H9 (cell line): Measurements from ENCODE around the gene SNTG2. TPM values are rescaled to one million over a fixed set of nuclear protein-coding genes. Genes with fewer than 3 reads are reported as not detected.

Source experiments
- DNase-seq: peaks from one replicate; pipeline ENCODE4 v3.0.0-alpha.2; 2017
- H2AFZ ChIP-seq: one replicate; pipeline ENCODE4 v1.6.1; 2013; ENCODE audit warnings: mild to moderate bottlenecking, low read length, control low read depth, moderate library complexity
- H2AK5ac ChIP-seq: 2 replicates; pipeline ENCODE4 v1.6.1; 2013; ENCODE audit warnings: low read length, control low read depth, mixed read lengths; ENCODE audit not compliant: insufficient read length
- H2BK120ac ChIP-seq: one replicate; pipeline ENCODE4 v1.6.1; 2013; ENCODE audit warnings: low read depth, mild to moderate bottlenecking, low read length, control low read depth, inconsistent platforms; ENCODE audit not compliant: poor library complexity, severe bottlenecking
- H2BK12ac ChIP-seq: 2 replicates; pipeline ENCODE4 v1.6.1; 2013; ENCODE audit warnings: low read length, control low read depth, mixed read lengths, low read depth; ENCODE audit not compliant: insufficient read length
- H2BK15ac ChIP-seq: 2 replicates; pipeline ENCODE4 v1.6.1; 2013; ENCODE audit warnings: low read depth, low read length, control low read depth
- H2BK20ac ChIP-seq: one replicate; pipeline ENCODE4 v1.6.1; 2013; ENCODE audit warnings: low read depth, mild to moderate bottlenecking, low read length, control low read depth, inconsistent platforms; ENCODE audit not compliant: poor library complexity, severe bottlenecking
- H2BK5ac ChIP-seq: 2 replicates; pipeline ENCODE4 v1.6.1; 2013; ENCODE audit warnings: low read length, control low read depth, mixed read lengths; ENCODE audit not compliant: insufficient read length
- H3K14ac ChIP-seq: 2 replicates; pipeline ENCODE4 v1.6.1; 2013; ENCODE audit warnings: low read length, control low read depth; ENCODE audit not compliant: insufficient read depth
- H3K18ac ChIP-seq: 2 replicates; pipeline ENCODE4 v1.6.1; 2013; ENCODE audit warnings: low read depth, mild to moderate bottlenecking, mixed read lengths, low read length, control low read depth; ENCODE audit not compliant: insufficient read length
- H3K23ac ChIP-seq: 2 replicates; pipeline ENCODE4 v1.6.1; 2013; ENCODE audit warnings: low read length, control low read depth, mixed read lengths, low read depth; ENCODE audit not compliant: insufficient read length
- H3K23me2 ChIP-seq: 2 replicates; pipeline ENCODE4 v1.6.1; 2013; ENCODE audit warnings: low read depth, mild to moderate bottlenecking, mixed read lengths, low read length, control low read depth; ENCODE audit not compliant: insufficient read length, poor library complexity, severe bottlenecking
- H3K27ac ChIP-seq: 2 replicates; pipeline ENCODE4 v1.5.1; 2013; ENCODE audit warnings: low read length, control low read depth, mixed read lengths, low read depth; ENCODE audit not compliant: insufficient read length
- H3K27me3 ChIP-seq: 2 replicates; pipeline ENCODE4 v1.6.1; 2013; ENCODE audit warnings: low read length, control low read depth, inconsistent platforms; ENCODE audit not compliant: insufficient read depth
- H3K4ac ChIP-seq: 2 replicates; pipeline ENCODE4 v1.6.1; 2013; ENCODE audit warnings: low read depth, mild to moderate bottlenecking, control low read depth, inconsistent platforms, low read length, moderate library complexity
- H3K4me1 ChIP-seq: 2 replicates; pipeline ENCODE4 v1.6.1; 2013; ENCODE audit warnings: low read length, control low read depth, inconsistent platforms; ENCODE audit not compliant: insufficient read depth
- H3K4me2 ChIP-seq: 2 replicates; pipeline ENCODE4 v1.6.1; 2013; ENCODE audit warnings: low read length, control low read depth, mixed read lengths; ENCODE audit not compliant: insufficient read length, insufficient read depth
- H3K56ac ChIP-seq: 2 replicates; pipeline ENCODE4 v1.6.1; 2013; ENCODE audit warnings: low read depth, mild to moderate bottlenecking, mixed read lengths, low read length, control low read depth; ENCODE audit not compliant: insufficient read length
- H3K79me1 ChIP-seq: 2 replicates; pipeline ENCODE4 v1.6.1; 2013; ENCODE audit warnings: low read depth, mild to moderate bottlenecking, moderate library complexity, low read length, control low read depth, inconsistent platforms; ENCODE audit not compliant: insufficient read depth, poor library complexity, severe bottlenecking
- H3K79me2 ChIP-seq: 2 replicates; pipeline ENCODE4 v1.6.1; 2013; ENCODE audit warnings: low read length, control low read depth, inconsistent platforms; ENCODE audit not compliant: insufficient read depth
- H3K9ac ChIP-seq: 2 replicates; pipeline ENCODE4 v1.6.1; 2013; ENCODE audit warnings: low read length, control low read depth, mixed read lengths; ENCODE audit not compliant: insufficient read length; ENCODE audit errors: extremely low read depth
- H3K9me3 ChIP-seq: one replicate; pipeline ENCODE4 v1.6.1; 2013; ENCODE audit warnings: low read depth, low read length, inconsistent platforms; ENCODE audit not compliant: control insufficient read depth
- H3T11ph ChIP-seq: one replicate; pipeline ENCODE4 v1.6.1; 2013; ENCODE audit warnings: mild to moderate bottlenecking, low read length, control low read depth, inconsistent platforms
- H4K20me1 ChIP-seq: one replicate; pipeline ENCODE4 v1.6.1; 2013; ENCODE audit not compliant: control insufficient read depth, insufficient read length, insufficient read depth
- H4K5ac ChIP-seq: 2 replicates; pipeline ENCODE4 v1.6.1; 2013; ENCODE audit warnings: low read depth, mild to moderate bottlenecking, mixed read lengths, low read length, control low read depth; ENCODE audit not compliant: insufficient read length
- H4K8ac ChIP-seq: replicated peaks from 2 replicates; pipeline ENCODE4 v1.6.1; 2013; ENCODE audit warnings: low read length, control low read depth, mixed read lengths, low read depth; ENCODE audit not compliant: insufficient read length
- H4K91ac ChIP-seq: 2 replicates; pipeline ENCODE4 v1.6.1; 2013; ENCODE audit warnings: low read depth, mild to moderate bottlenecking, moderate library complexity, mixed read lengths, low read length, control low read depth; ENCODE audit not compliant: insufficient read length
- H3K27ac Mint-ChIP-seq, 3 experiments: 2 replicates in 2 of 3; 3 replicates in 1 of 3; pipeline ENCODE4 v1.8.0; 2020 to 2021; ENCODE audit warnings: mixed read lengths in 3 of 3, mild to moderate bottlenecking in 1 of 3, moderate library complexity in 1 of 3
- H3K27me3 Mint-ChIP-seq: 2 replicates; pipeline ENCODE4 v1.8.0; 2021; ENCODE audit warnings: low read depth, mild to moderate bottlenecking, moderate library complexity, mixed read lengths
- H3K36me3 Mint-ChIP-seq, 3 experiments: 2 replicates in 2 of 3; 3 replicates in 1 of 3; pipeline ENCODE4 v1.8.0; 2020 to 2021; ENCODE audit warnings: low read depth in 3 of 3, mixed read lengths in 3 of 3; ENCODE audit not compliant: insufficient read depth in 1 of 3
- H3K4me1 Mint-ChIP-seq, 2 experiments: 2 replicates each; pipeline ENCODE4 v1.8.0; 2020; ENCODE audit warnings: mixed read lengths in 2 of 2
- H3K4me3 Mint-ChIP-seq, 2 experiments: 2 replicates in 1 of 2; 3 replicates in 1 of 2; pipeline ENCODE4 v1.8.0; 2020 to 2021; ENCODE audit warnings: mild to moderate bottlenecking in 2 of 2, mixed read lengths in 2 of 2, moderate library complexity in 1 of 2
- H3K9me3 Mint-ChIP-seq, 2 experiments: 2 replicates in 1 of 2; 3 replicates in 1 of 2; pipeline ENCODE4 v1.8.0; 2020; ENCODE audit warnings: mild to moderate bottlenecking in 2 of 2, mixed read lengths in 2 of 2, moderate library complexity in 1 of 2
- CTCF ChIP-seq: fragments of 200-600 bp; sonication (generic); conservative IDR thresholded peaks from 3 replicates; pipeline ENCODE4 v1.8.0; 2021; ENCODE audit warnings: antibody characterized with exemption, mild to moderate bottlenecking
- WGBS: extraction: QIAGEN DNeasy Blood & Tissue Kit; methylation state at CpG from one replicate; pipeline ENCODE4 v1.1.7; 2013; ENCODE audit warnings: missing lambda C conversion rate, low lambda C conversion rate, mixed read lengths; ENCODE audit not compliant: insufficient read length; ENCODE audit errors: extremely low coverage; 5-methylcytosine and 5-hydroxymethylcytosine counted together
- total RNA-seq: library from RNA; stranded (reverse); gene quantifications from 2 replicates; pipeline ENCODE4 v1.2.1, GENCODE V29; 2021

Gene SNTG2
- total RNA-seq, 1 experiment from 2014 or later: 13.2 TPM

GRCh38 chr2:1370461-1370860, 419.8 kb downstream of the SNTG2 start:
- H3K14ac ChIP-seq: no peak overlapping the region
- H3K56ac ChIP-seq: no peak overlapping the region
- Mint-ChIP-seq H3K4me3 (no peak overlapping the region), H3K36me3 (no peaks in the 10 kb centered on the region), H3K27me3 (peaks cover under 1% of the 10 kb centered on the region), H3K27ac (no peak overlapping the region), H3K9me3 (no peaks in the 10 kb centered on the region; a peak in 1 of 5 replicates), H3K4me1 (peaks cover 4 to 6% of the 10 kb centered on the region in 2 experiments)
- no peak overlapping the region for H2BK20ac ChIP-seq
- no peaks in the 10 kb centered on the region for H3K79me2 ChIP-seq
- H4K20me1 ChIP-seq: no peaks in the 10 kb centered on the region
- no peak overlapping the region for H2AK5ac ChIP-seq
- no peaks in the 10 kb centered on the region for H3K23me2 ChIP-seq
- H2BK120ac ChIP-seq: no peak overlapping the region
- no peak overlapping the region for H3T11ph ChIP-seq
- no peak overlapping the region for H4K91ac ChIP-seq
- H3K4me1 ChIP-seq: no peaks in the 10 kb centered on the region
- no peak for TF ChIP-seq CTCF
- no peak overlapping the region for H2BK15ac ChIP-seq
- H4K5ac ChIP-seq: no peak overlapping the region
- H3K27ac ChIP-seq: no peak overlapping the region
- H2AFZ ChIP-seq: no peak overlapping the region
- DNase-seq: no peak
- H3K9ac ChIP-seq: no peak overlapping the region
- H3K27me3 ChIP-seq: no peaks in the 10 kb centered on the region
- H3K4ac ChIP-seq: no peak overlapping the region
- H3K23ac ChIP-seq: no peak overlapping the region
- H3K4me2 ChIP-seq: no peak overlapping the region
- H2BK12ac ChIP-seq: no peak overlapping the region
- no peak overlapping the region for H4K8ac ChIP-seq
- no peak overlapping the region for H3K18ac ChIP-seq
- no peaks in the 10 kb centered on the region for H3K79me1 ChIP-seq
- WGBS: no CpG with 5 or more reads among the region's 4 CpGs
- H2BK5ac ChIP-seq: no peak overlapping the region
- H3K9me3 ChIP-seq: no peaks in the 10 kb centered on the region
